GM19468 (cell line): ENCODE results near the gene IRGQ.
"Not testable (repeated sequence)": the region's sequence is repeated elsewhere in the genome, so short reads cannot be mapped to it uniquely, and the experiment has no call there.

ENCODE experiments used
- ATAC-seq: cut with Tn5 transposase; IDR thresholded peaks from one replicate; pipeline ENCODE4 v1.9.1; 2021; ENCODE audit warnings: mild to moderate bottlenecking, moderate library complexity, moderate number of reproducible peaks; ENCODE audit not compliant: unreplicated experiment; ENCODE audit errors: extremely low read depth

IRGQ gene

GRCh38 chr19:43625918-43626579 is 30.1 kb upstream of the IRGQ start:
- no peak for ATAC-seq

GRCh38 chr19:43624933-43625332 is 29.0 kb upstream of the IRGQ start:
- ATAC-seq, result no peak

DNA sequence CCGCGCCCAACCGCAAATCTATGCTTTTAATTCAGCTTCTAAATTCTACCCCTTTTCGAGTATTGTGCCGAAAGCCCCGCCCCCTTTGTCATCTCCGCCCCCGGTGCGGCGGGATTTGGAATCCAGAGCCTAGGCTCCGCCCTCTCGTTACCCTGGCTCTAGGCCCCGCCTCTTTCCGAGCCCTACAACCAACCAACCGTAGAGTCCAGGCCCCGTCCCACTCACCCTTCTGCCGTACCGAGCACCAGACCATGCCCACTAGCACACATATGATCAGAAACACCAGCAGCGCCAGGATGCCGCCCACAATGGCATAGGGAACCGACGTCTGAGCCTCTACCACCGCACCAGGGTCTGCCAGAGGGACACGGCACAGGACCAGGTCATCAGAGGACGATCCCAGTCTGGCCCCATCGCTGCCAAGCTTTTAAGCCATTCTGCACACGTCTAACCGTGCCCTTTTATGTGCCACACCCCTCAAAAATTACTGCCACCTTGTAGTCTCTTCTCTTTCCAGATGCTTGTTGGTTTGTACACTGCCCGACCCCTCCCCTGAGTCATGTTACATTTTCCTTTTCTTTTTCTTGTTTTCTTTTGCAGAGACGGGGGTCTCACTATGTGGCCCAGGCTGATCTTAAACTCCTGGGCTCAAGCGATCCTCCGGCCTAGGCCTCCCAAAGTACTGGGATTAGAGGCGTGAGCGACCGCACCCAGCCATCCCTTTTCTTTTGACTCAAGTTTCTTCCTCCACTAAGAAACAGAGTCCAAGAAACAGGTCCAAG is 28.1 kb upstream of the IRGQ start:
- ATAC-seq, result no peak

GRCh38 chr19:43622956-43623355 is 27.0 kb upstream of the IRGQ start:
- ATAC-seq, result no peak

DNA sequence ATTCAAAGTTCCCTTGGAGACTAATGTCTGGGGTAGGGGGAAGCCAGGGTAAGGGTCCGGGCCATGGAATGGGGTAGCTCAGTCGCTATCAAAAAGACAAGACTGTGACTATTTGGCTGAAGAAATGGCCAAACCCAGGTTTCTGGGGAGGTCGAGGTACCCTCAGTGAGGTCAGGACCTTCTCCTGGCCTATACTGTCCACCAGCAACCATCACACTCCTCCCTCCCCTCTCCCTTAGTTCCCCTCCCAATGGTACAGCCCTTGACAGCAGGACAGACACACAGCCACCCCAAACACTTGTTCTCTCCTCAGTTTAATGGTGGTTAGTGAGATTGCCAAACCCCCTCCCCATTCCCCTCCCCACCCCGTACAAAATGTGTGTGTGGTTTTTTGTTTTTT is 26.1 kb upstream of the IRGQ start:
- no peak for ATAC-seq

DNA sequence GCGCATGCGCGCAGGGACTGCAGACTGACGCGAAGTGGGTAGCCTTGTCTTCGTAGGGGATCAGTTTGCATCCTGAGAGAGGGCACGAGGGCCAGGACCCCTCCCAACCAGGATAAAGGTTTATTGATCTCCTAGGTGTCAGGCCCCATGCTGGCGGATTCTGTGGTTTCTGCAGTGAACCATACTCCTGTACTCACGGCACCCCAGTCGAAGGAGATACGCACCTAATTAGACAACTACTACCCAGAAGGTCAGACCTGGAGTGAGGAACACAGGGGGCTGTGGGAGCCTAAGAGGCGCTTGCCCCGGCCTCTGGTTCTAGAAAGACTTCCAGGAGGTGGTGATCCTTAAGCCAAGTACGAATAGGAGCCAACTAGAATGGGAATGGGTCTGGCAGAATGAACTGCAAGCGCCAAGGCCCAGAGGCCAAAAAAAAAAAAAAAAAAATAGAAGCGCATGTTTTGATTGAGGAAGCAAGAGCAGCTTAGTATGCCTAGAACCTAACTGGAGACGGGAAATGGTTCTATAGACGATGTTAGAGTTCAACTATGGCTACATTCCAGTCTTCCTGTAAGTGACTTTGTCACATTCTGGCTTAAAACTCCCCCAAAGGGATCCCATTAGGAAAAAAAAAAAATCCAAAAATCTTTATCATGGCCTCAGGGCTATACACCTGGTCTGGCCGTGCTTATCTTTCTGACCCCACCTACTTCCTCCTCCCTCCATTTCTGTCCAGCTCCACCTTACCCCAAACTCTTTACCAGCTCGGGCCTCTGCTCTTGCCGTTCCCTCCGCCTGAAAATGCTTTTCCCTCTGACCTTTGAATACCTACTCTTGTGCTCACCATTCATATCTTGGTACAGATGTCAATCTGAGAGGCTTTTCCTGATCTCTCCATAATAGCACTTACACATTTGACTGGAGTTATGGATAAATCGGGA is 24.4 kb upstream of the IRGQ start:
- no peak for ATAC-seq

DNA sequence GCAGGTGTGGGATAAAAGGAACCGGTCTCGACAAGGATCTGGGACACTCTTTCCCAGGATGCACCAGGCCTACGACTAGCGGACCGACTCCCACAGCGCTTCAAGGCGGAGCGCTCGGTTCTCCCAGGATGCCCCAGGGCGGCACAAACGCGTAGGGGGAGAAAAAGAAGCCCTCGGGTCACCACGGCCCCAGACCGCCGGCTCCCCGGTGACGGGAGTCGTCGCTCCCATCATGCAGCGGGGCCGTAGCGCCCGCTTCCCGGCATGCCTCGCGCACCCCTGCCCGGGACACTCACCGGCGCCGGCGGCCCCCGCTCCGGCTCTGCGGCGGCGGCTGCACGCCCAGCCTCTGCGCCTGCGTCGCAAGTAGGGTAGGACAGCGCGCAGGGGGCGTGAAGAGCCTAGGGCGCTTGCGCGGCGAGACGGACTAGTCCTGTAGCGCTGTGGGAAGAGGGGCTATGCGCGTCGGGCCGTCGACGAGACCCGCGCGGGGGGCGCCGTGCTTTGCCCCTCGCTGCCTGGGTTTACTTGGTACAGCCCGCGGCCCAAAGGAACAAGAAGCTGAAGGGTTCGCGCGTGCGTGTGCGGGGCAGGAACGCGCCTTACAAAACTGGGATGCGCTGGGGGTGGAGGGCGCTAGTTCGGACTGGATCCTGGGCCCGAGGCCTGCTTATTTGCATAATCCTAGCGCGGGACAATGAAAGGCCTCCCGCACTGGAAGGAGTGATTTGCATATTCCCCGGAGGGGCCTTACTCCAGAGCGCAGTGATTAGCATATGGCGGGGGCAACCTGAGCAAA is 23.5 kb upstream of the IRGQ start, which contains the start of gene ZNF428:
ZNF428 (minus strand) TSS at position 368 of the 799 bp plus-strand sequence. CDS start 5,325 bp downstream, outside the sequence.
- peak; percentile 77 for ATAC-seq

DNA sequence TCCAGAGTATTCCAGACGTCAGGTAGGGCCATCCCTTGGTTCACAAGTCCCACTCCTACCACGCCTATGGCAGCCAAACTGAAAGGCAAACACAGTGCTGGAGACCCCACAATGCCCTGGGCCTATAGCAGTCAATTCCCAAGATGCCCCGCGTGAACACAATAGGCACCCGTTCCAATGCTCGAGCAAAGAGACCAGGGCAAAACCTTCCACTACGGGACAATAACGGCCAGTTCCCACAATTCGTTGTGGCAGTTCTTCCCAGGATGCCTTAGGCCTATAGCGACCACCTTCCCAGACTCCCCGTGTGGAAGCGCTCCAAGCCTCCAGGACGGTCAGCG is 23.0 kb upstream of the IRGQ start:
- no peak for ATAC-seq

DNA sequence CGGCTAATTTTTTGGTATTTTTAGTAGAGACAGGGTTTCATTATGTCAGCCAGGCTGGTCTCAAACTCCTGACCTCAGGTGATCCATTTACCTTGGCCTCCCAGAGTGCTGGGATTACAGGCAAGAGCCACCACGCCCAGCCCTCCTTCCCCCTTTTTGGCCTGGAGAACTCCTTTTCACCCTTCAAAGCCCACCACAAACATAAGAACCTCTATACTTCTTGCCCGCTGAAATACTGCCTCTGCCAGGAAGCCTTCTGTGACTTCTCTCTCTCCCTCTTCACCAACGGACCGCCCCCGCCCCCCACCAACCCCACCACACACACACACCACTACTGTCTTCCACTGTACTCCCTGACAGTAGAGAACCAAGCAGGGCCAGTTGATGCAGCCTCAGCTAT is 21.0 kb upstream of the IRGQ start:
- ATAC-seq, result no peak

DNA sequence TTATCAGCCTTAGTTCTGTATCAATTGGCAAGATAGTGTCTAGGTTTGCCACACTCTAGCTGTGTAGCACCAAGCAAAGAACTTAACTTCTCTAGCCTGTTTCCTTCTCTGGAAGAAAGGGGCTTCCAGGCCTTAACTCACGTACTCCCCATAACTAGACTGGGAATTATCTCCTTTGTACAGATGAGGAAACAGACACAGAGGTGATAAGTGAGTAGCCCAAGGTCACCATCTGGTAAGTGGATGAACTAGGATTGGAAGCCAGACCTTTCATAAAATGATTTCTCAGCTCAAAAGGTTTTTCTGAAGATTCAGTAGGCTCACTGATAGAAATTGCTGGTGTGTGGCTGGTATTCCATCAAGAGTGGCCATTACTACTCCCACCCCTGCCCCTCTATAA is 20.4 kb upstream of the IRGQ start:
- no peak for ATAC-seq

DNA sequence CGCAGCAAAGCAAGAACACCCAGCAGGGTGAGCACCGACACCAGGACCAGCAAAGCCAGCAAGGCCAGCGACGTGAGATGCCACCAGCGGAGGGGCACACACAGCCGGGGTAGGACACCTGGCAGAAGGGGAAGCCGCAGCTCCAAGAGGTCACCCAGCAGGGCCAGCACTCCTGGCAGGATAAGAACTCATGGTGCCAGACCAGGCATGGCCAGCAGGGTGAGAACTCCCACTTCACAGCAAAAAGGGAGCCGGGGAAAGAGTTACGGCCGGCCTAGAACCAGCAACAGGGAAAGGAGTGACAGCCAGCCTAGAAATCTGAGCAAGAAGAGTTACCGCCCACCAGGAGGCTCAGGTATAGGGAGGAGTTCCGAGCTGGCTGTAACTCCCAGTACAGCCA is 16.4 kb upstream of the IRGQ start:
- no peak for ATAC-seq

- no peak for ATAC-seq
Observed at GRCh38 chr19:43611788-43612187, 15.9 kb upstream of the IRGQ start, which contains the start of gene SRRM5. Gene SRRM5, plus strand, starts transcription at chr19:43612088. Its CDS starts 34 bp downstream, at chr19:43612122.

- no peak for ATAC-seq
Observed at GRCh38 chr19:43610493-43610892, 14.6 kb upstream of the IRGQ start.

DNA sequence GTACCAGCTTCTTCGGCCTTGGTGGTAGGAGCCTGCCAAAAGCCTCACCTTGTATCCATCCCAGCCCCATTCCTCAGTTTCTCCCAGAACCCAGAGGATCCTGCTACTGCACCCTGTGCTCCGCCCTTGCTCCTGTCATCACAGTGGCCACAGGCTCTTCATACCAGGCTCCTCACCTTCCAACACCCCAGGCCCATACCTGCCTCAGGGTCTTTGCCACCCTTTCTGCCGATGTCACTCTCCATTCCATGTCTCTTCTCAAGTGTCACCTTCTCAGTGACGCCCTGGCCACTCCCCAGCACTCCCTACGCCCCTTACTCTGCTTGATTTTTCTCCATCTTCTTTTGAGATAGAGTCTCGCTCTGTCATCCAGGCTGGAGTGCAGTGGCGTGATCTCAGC is 13.9 kb upstream of the IRGQ start:
- no peak for ATAC-seq

- no peak for ATAC-seq
Observed at GRCh38 chr19:43607238-43608205, 11.6 kb upstream of the IRGQ start.

GRCh38 chr19:43606569-43607229 is 10.8 kb upstream of the IRGQ start:
- no peak for ATAC-seq

GRCh38 chr19:43605875-43606568 is 10.1 kb upstream of the IRGQ start:
- ATAC-seq, result no peak

DNA sequence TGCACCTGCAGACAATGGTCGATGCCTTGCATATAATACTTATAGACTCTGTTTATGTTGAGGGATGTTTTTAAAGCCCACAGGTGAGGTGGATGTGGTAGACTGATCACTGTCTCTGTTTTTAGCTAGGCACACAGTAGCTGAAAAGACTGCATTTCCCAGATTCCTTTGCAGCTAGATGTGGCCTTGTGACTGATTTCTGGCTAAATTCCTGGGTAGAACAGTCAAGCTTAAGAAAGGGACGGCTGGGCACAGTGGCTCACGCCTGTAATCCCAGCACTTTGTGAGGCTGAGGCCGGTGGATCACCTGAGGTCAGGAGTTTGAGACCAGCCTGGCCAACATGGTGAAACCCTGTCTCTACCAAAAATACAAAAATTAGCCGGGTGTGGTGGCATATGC is 4.4 kb upstream of the IRGQ start:
- ATAC-seq, result not testable (repeated sequence)
